AG04450 (cell line): ENCODE data around the gene CHST3. TPM values are rescaled to one million over a fixed set of nuclear protein-coding genes. Genes with fewer than 3 reads are reported as not detected.
"Not testable (repeated sequence)": the region's sequence is repeated elsewhere in the genome, so short reads cannot be mapped to it uniquely, and the experiment has no call there.

ENCODE experiments used
- CTCF ChIA-PET: fragments of 300-600, 350-600 bp; formaldehyde crosslinking; extraction: SDS; loops from one replicate; lab custom pipeline; 2022; ENCODE audit warnings: antibody characterized with exemption, inconsistent platforms; lab: Charles Lee
- POLR2A ChIA-PET: fragments of 350-600 bp; formaldehyde crosslinking; extraction: SDS; loops from one replicate; lab custom pipeline; 2021; ENCODE audit warnings: antibody characterized with exemption, inconsistent platforms; lab: Yijun Ruan, JAX
- DNase-seq: peaks from one replicate; pipeline ENCODE4 v3.0.0-alpha.2; 2011; ENCODE audit warnings: low read depth, low spot score
- H3K27ac ChIP-seq: one replicate; pipeline ENCODE4 v1.5.1; 2012; ENCODE audit warnings: low read depth, low read length, control low read depth
- H3K27me3 ChIP-seq: one replicate; pipeline ENCODE4 v1.6.0; 2012; ENCODE audit warnings: low read length; ENCODE audit not compliant: control insufficient read depth, insufficient read depth
- H3K4me3 ChIP-seq: 2 replicates; pipeline ENCODE4 v1.5.1; 2011; ENCODE audit warnings: mild to moderate bottlenecking, low read depth, low read length, control low read depth
- H3K9me3 ChIP-seq: 2 replicates; pipeline ENCODE4 v1.5.1; 2012; ENCODE audit warnings: low read length; ENCODE audit not compliant: control insufficient read depth, insufficient read depth
- CTCF ChIP-seq: IDR thresholded peaks from 2 replicates; pipeline ENCODE4 v1.5.1; 2011; ENCODE audit warnings: low read depth, low read length, control low read depth, inconsistent platforms
- polyA plus RNA-seq: library from polyadenylated mRNA; depleted of rRNA; stranded (reverse); fragments of >200 nt; gene quantifications from 2 replicates; pipeline ENCODE4 v1.2.3, GENCODE V29; 2011

CHST3 gene
- polyA plus RNA-seq, 1 experiment: 4.6 TPM

GRCh38 chr10:71964743-71965515 is 734 bp downstream of the CHST3 start:
- DNase-seq: no peak
- TF ChIP-seq CTCF: no peak
- Histone ChIP-seq H3K4me3 (peak overlapping the region; percentile 90), H3K27ac (peak overlapping the region; percentile 21), H3K9me3 (no peaks in the 10 kb centered on the region; the same call in 1 of the 2 replicates), H3K27me3 (no peaks in the 10 kb centered on the region)
- ChIA-PET POLR2A (interaction anchor here (0.5 to 1.2 kb wide), 8 partner anchors 10 to 373 kb away, joined by 3 to 5 read pairs (median 3); no protein-coding TSS in a partner anchor), CTCF (interaction anchor here (0.7 to 2.1 kb wide), 3 partner anchors 9 to 84 kb away, joined by 3 to 13 read pairs (median 4); no protein-coding TSS in a partner anchor)

- no peak for DNase-seq
- Histone ChIP-seq H3K9me3 (no peaks in the 10 kb centered on the region; the same call in 1 of the 2 replicates), H3K27me3 (no peaks in the 10 kb centered on the region), H3K4me3 (peak overlapping the region; percentile 90), H3K27ac (peak overlapping the region; percentile 21)
- TF ChIP-seq CTCF: no peak
- ChIA-PET POLR2A (interaction anchor here (1.0 kb wide), 1 partner anchor 69 kb away, joined by 3 read pairs; no protein-coding TSS in a partner anchor), CTCF (interaction anchor here (0.7 to 2.1 kb wide), 3 partner anchors 10 to 83 kb away, joined by 3 to 13 read pairs (median 4); no protein-coding TSS in a partner anchor)
Observed at GRCh38 chr10:71965623-71966022, 1.4 kb downstream of the CHST3 start.

- no peak overlapping the region for H3K27ac ChIP-seq
- TF ChIP-seq CTCF: no peak
- no peak for DNase-seq
- peak overlapping the region; percentile 90 for H3K4me3 ChIP-seq
- CTCF ChIA-PET: interaction anchor here (1.1 to 2.1 kb wide), 2 partner anchors 70 to 82 kb away, joined by 4 to 13 read pairs; no protein-coding TSS in a partner anchor
- H3K27me3 ChIP-seq: no peaks in the 10 kb centered on the region
- no peaks in the 10 kb centered on the region; the same call in 1 of the 2 replicates for H3K9me3 ChIP-seq
- POLR2A ChIA-PET: interaction anchor here (1.0 kb wide), 1 partner anchor 70 kb away, joined by 3 read pairs; no protein-coding TSS in a partner anchor
Observed at GRCh38 chr10:71966046-71967004, 2.1 kb downstream of the CHST3 start.

- CTCF ChIA-PET, H3K27me3 ChIP-seq, H3K9me3 ChIP-seq, H3K4me3 ChIP-seq, DNase-seq, H3K27ac ChIP-seq, POLR2A ChIA-PET: not testable (repeated sequence)
Observed at GRCh38 chr10:71967958-71968357, 3.8 kb downstream of the CHST3 start.
